ENCODE data around the gene SPTAN1.

SPTAN1 gene

DNA sequence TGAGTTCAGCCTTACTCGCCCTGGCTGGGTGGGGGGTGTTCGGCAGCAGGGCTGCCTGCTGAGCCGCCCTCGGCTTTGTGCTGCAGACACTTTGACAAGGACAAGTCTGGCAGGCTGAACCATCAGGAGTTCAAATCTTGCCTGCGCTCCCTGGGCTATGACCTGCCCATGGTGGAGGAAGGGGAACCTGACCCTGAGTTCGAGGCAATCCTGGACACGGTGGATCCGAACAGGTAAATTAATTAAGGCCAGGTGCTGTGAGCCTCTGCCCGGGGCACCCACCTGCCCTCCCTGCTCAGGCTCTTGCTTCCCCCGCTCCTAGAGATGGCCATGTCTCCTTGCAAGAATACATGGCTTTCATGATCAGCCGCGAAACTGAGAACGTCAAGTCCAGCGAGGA, 80.1 kb downstream of the SPTAN1 start:
- no peak for DNase-seq (ENCODE audit: low read depth)

DNA sequence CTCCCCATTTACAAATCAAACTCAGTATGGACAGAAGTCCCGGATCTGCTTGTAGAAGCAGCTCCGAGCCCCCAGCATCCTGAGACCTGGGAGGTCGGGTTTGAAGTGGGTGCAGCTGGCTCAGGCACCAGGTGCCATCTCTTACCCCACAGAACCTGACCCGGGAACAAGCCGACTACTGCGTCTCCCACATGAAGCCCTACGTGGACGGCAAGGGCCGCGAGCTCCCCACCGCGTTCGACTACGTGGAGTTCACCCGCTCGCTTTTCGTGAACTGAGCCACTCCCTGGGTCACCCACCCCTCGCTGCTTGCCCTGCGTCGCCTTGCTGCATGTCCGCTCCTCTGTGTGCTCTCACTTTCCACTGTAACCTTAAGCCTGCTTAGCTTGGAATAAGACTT, 80.7 kb downstream of the SPTAN1 start:
- DNase-seq (ENCODE audit: low read depth): no peak

DNA sequence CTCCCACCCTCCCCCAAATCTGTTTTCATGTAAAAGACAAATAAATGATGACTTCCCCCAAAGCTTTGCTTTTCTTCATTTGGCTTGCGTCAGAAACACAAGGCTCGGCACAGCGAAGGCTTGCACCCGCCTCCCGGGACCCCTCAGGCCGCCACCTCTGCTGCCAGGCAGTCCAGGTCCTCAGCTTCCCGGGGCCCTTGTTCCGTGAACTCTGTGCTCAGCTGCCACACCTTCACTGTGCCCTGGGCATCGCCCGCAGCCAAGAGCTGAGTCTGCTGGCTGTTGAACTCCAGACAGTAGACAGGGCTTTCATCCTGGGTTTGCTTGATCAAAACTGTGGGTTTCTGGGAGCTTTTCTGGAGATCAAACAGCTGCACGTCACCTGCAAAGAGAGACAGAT, 81.2 kb downstream of the SPTAN1 start:
- no peak for DNase-seq (ENCODE audit: low read depth)

DNA sequence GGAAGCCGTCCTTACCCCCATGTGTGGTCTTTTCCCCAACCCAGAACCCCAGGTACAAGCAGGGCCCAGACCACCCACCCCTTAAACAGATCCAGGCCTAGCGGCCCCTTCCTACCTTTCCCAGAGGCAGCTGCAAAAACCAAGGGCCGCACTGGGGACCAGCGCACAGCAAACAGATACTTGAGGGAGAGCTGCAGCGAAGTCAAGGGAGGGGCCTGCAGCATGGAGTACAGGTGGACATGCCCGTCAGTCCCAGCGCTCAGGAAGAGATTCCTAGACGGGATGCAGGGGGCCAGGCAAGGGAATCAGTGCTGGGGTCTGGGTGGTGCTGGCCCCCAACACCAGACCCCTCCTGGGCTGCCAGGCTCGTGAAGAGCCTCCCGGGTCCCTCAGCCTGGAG, 81.7 kb downstream of the SPTAN1 start:
- DNase-seq (ENCODE audit: low read depth): no peak

DNA sequence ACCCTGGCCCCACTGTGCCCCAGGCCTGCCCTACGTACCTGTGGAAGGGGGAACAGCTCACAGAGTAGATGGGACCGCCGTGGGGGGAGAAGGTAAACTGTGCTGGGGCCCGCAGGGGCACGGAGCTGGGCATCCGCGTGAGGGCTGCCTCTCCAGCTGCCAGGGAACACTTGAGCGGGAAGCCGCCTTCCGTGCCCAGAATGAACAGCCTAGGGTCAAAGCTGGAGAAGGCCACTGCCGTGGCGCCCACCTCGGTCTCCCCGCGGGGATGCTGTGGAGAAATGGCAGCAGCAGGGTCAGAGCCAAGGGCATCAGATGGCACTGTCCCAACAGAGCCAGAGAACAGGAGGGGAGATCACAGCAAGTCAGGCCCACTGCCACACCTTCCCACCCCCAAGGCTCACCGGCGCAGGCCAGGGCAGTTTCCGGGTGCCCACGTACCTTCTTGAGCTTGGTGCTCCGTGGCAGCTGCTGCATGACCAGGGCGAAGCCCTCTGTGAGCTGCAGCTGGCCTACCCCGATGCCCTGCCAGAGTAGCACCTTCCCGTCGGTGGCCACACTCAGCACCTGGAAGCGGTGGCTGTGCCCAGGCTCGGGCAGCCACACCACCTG, 82.4 kb downstream of the SPTAN1 start:
- no peak for DNase-seq (ENCODE audit: low read depth)

DNA sequence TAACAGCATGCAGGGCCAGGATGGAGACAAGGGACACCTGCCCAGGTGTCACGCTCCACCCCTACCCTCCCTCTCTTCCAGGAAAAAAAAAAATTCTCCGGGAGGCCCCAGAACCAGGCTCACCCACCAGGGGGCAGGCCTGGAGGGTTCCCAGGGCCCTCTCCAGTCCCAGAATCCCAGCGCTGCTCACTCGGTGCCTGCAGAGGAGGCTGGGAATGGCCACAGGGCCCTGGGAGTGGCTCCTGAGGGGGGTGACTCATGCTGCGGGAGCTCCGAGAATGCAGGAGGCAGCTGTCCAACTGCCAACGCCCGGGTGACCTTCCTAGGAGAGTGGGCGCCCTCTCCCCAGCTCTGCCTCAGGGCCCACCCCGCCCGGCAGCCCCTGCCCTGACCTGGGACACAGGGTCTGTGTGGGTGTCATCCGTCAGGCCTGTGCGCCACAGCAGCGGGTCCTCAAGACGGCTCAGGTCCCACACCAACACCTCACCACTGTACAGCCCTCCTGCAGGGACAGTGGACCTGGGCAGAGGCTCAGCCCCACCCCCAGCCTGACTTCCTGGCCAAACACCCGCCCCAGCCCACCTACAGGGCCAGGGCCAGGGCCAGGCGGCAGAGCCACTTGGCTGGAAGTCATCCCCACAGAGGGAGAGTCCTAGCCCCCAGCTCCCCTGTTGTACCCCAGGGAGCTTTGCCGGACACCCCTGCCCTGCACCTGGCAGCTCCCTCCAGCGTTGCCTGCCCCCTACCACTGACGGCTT, 83.1 kb downstream of the SPTAN1 start:
- DNase-seq (ENCODE audit: low read depth): no peak

DNA sequence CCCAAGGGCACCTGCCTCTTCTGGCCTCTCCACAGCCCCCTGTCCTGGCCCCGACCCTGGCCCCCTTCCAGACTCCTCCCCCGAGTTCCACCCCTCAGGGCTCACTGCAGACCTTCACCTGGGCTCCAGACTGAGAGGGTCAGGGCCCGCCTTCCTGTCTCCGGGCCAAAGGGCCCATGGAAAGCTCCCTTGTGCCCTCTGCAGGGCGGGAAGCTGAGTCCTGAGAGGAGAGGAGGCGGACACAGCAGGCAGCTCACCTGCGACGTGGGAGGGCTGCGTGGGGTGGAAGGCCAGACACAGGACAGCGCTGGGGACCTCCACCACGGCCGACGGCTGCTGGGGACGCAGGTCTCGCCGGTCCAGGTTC, 83.6 kb downstream of the SPTAN1 start:
- DNase-seq (ENCODE audit: low read depth): no peak

DNA sequence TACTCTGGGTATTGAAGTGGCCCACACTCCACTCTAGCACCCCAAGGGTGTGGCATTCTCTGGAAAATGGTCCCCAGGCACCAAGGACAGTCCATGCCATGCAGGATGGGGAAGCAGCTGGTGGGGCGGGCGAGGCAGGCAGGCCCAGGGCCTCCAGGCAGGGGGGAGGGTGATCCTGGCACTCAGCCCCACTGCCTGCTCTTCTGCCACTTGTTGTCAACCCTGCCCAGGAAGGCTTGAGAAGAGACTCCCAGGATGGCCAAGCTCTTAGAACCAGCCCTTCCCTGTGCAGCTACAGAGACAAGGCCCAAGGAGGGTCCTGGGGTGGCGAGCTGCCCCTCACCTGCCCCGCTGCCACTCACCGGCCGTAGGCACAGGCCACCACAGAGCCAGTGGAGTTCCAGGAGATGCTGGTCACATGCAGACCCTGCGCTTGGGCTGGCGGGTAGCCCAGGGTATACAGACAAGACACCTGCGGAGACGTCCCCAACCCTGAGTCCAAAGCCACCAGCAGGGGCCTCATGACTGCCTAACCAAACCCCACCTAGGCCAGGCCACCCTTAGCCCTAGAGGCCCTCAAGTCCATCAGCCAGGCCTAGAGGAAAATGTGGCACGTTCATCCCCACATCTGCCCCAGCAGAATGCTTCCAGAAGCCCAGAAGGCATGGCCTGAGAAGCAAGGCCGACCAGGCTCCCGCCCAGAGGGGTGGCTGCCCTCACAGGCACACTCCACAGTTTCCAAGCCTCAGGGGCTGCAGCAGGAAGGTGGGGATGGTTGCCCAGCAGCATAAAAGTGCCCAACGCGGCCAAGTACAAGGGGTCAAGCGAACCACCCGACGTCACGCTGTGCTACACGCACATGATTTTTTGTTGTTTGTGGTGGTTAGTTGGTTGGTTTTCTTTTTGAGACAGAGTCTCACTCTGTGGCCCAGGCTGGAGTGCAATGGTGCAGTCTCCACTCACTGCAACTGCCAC, 84.5 kb downstream of the SPTAN1 start:
- DNase-seq (ENCODE audit: low read depth): no peak

DNA sequence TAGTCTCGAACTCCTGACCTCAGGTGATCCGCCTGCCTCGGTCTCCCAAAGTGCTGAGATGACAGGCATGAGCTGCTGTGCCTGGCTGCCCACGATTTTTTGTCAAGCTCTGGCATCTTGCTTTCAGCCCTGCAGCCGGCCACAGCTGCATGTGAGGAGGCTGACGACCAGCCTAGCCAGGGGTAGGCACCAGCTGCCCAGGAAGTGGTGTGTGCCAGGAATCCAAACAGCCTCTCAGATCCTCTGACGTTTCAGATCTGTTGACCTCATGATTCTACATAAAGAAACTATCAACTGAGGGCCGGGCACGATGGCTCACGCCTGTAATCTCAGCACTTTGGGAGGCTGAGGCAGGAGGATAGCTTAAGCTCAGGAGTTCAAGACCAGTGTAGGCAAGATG, 85.3 kb downstream of the SPTAN1 start:
- no peak for DNase-seq (ENCODE audit: low read depth)

DNA sequence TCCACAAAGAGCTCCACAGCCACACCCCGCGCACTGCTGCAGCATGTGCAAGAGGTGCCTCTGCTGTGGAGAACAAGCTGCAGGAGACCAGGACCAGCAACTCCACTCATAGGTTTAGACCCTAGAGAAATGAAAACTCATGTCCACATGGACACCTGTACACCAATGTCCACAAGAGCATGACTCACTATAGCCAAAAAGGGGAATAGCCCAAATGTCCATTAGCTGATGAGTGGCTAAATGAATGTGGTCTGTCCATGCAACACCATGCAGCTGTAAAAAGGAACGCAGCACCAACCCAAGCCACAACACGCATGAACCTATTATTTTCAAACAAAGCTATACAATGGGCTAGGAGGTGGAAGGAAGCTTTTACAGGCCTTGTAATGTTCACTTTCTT, 86.2 kb downstream of the SPTAN1 start:
- no peak for DNase-seq (ENCODE audit: low read depth)

DNA sequence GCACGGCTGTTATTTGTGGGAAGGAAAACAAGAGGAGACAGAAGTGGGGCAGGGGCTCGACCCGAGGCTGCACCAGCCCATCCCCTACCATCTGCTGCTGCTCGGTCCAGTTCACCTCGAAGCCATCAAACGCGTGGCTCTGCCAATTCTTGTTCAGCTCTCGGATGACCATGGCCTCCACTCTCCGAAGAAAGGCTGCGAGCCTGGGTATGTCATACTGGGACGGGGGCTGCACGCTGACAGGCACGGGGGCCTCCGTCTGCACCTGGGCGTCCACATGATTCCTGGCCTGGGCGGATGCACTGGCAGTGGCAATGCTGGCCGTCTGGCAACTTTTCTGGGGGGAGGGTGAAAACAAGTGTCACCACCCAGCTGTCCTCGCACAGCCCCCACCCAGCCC, 88.2 kb downstream of the SPTAN1 start:
- DNase-seq (ENCODE audit: low read depth): no peak

DNA sequence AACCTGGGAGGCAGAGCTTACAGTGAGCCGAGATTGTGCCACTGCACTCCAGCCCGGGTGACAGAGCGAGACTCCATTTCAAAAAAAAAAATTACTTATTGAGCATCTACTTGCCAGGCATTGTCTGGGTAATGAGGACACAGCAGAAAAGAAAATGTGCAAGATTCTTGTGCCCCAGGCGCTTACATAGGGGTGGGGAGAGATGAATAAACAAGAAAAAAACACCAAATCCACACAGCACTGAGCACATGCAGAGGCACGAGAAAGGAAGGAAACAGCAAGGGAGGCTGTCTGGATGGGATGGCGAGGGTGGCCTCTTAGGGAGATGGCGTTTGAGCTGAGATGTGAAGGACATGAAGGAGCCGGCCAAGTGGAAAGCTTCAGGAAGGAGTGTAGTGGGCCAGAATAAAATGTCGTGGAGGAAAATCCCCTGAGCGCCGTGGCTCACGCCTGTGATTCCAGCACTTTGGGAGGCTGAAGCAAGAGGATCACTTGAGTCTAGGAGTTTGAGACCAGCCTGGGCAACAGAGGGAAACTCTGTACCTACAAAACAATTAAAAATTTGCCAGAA, 90.4 kb downstream of the SPTAN1 start:
- DNase-seq (ENCODE audit: low read depth): no peak

DNA sequence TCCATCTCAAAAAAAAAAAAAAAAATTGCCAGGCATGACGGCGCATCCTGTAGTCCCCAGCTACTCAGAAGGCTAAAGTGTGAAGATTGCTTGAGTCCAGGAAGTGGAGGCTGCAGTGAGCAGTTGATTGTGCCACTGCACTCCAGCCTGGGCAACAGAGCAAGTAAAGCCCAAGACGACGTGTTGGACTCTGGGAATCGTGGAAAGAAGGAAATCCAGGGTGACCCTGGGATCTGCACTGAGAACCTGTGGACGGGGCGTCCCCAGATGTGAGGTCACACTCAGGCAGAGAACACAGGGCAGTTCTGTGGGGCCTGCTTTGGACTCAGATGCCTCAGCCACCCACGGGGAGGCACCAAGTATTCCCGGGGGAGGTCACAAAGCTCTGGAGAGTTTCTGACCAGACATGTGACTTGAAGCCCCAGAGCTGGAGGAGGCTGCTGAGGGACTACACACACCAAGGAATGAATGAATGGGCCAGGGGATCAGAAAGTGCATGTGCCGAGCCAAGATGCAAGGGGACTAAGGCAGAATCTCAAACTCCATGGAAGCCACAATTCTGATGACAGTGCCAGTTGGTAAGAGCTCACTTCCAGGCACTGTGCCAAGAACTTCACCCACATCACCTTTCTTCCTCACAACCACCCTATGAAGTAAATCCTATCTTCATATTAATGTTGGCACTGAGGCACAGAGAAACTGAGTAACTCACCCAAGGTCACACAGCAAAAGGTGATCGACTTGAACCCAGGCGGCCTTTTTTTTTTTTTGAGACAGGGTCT, 91.3 kb downstream of the SPTAN1 start:
- no peak for DNase-seq (ENCODE audit: low read depth)

DNA sequence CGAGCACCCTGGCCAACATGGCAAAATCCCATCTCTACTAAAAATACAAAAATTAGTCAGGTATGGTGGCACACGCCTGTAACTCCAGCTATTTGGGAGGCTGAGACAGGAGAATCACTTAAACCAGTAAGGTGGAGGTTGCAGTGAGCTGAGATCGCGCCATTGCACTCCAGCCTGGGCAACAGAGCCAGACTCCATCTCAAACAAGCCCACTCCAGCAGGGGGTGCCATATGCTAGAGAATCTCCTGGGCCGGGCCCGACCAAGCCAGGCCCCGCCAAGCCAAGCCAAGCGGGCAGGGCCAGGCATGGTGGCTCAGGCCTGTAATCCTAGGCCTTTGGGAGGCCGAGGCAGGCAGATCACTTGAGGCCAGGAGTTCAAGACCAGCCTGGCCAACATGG, 95.8 kb downstream of the SPTAN1 start:
- peak; percentile 66 for DNase-seq (ENCODE audit: low read depth)

DNA sequence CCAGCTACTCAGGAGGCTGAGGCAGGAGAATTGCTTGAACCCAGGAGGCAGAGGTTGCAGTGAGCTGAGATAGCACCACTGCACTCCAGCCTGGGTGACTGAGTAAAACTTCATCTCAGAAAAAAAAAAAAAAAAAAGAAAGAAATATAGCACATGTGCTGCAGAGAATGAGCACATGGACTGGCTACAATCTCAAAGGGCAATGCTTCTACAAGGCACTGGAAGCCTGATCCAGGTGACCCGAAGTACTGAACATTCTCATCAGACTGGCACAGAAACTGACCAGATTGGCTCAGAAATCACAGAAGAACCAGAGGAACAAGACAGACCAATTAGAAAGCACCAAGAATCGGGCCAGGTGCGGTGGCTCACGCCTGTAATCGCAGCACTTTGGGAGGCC, 99.4 kb downstream of the SPTAN1 start:
- DNase-seq (ENCODE audit: low read depth): no peak

DNA sequence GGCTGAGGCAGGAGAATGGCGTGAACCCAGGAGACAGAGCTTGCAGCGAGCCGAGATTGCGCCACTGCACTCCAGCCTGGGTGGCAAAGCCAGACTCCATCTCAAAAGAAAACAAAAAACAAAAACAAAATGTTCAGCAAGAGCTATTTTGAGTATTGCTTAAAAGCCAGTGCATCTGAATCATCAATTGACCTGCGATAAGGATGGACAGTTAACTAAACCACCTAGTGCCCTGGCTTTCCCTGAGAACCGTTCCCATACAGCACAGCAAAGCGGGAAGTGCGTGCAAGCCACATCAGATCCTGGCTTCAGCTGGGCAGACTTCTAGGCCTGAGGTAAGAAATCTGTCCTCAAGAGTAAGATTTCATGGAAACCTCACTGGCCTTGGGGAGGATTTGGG, 101.5 kb downstream of the SPTAN1 start:
- no peak for DNase-seq (ENCODE audit: low read depth)

DNA sequence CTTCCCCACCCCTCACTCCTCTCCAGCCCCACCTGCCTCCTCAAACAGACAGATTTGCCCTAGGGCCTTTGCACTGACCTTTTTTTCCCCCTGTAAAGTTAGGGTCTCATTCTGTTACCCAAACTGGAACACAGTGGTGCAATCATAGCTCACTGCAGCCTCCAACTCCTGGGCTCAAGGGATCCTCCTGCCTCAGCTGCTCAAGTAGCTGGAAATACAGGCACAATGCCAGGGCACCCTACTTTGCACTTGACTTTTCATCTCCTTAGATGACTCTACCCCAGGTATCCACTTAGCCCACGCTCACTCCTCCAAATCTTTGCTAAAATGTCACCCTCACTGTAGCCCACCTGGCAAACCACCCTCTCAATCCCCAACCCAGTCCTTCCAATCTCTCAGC, 102.1 kb downstream of the SPTAN1 start:
- DNase-seq (ENCODE audit: low read depth): no peak

DNA sequence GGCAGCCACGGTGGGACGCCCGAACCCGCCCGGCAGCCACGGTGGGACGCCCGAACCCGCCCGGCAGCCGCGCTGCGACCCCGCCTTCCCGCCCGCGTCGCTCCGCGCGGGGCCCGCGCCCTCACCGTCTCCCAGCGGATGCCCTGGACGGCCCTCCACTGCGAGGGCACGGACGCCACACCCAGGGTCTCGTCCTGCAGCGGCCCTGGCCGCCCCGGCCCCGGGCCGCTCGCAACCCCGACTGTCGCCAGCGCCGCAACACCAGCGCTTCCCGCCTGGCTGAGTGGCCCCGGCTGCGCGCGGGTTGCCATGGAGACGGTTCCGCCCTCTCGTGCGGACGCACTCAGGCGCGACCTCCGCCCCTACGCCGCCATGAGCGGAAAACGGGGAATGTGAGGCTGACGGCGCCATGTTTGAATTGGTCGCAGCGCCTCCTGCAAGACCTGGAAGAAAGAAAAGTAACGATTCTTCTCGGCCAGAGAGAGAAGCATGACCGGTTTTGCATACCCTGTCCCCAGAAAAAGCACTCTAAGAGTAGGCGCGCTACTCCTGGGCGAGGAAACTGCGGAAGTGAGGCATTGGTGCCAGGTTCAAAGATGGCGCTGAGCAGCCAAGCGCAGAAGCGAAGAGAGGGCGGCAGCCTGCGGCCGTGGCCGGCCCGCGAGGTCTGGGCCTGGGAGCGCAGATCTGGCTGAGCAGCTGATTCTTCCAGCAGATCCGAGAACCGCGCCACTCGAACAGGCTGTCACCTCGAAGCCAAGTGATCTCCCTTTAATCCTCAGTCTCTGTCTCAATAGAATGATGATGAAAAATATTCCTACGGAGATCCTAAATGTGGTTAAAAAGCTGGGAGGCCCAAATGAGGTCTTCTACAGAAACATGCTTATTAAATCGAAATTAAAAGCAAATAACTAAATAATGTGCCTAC, 104.3 kb downstream of the SPTAN1 start, which contains the start of gene DYNC2I2:
DYNC2I2 (minus strand) TSS at position 432 of the 928 bp plus-strand sequence; CDS start at position 311, 121 bp downstream.
- DNase-seq (ENCODE audit: low read depth): peak; percentile 95

DNA sequence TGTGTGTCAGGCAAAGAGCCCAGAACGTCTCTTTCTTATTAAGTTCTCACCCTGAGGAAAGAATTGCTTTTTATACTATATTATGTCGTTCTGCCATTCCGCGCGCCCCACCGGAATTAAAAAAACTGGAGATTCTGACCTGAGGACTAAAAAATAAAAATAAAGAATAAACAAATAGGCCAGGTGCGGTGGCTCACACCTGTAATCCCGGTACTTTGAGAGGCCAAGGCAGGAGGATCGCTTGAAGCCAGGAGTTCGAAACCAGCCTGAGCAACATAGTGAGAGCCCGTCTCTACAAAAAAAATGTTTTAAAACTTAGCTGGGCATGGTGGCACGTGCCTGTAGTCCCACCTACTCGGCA, 104.9 kb downstream of the SPTAN1 start:
- DNase-seq (ENCODE audit: low read depth): no peak

DNA sequence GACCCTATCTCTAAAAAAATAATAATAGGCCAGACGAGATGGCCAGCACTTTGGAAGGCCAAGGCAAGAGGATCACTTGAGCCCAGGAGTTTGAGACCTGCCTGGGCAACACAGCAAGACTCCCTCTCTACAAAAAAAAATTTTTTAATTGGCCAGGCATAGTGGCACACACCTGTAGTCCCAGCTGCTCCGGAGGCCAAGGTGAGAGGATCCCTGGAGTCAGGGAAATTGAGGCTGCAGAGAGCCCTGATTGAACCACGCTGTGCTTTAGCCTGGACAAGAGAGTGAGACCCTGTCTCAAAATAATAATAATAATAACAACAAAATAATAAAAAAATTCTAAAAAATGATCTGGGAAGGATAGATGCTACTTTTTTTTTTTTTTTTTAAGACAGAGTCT, 105.4 kb downstream of the SPTAN1 start:
- DNase-seq (ENCODE audit: low read depth): no peak
